ENCODE measurements around the gene SLC18A3. TPM values are rescaled to one million over a fixed set of nuclear protein-coding genes. Genes with fewer than 3 reads are reported as not detected.

Gene SLC18A3
- total and polyA plus RNA-seq, 5 donors = 0.14 to 0.23 TPM; not detected in 3

GRCh38 chr10:49596493-49596809, 13.7 kb upstream of the SLC18A3 start:
- no peak for ATAC-seq
- Histone ChIP-seq H3K9me3 (ENCODE audit: control insufficient read depth, low read length) (no peaks in the 10 kb centered on the region), H3K4me3 (ENCODE audit: low read length) (no peak overlapping the region), H3K27ac (ENCODE audit: low read length) (no peak overlapping the region), H3K27me3 (ENCODE audit: control insufficient read depth, insufficient read depth) (no peaks in the 10 kb centered on the region), H3K4me1 (ENCODE audit: control insufficient read depth, insufficient read depth, low read length) (no peaks in the 10 kb centered on the region)
- 44% methylated on average over 3 of the region's 3 CpGs for WGBS
- intact Hi-C loops (cut with DNase I) = loop anchor here in 3 of 4 donors (5.0 to 10.0 kb wide), 2 partner anchors 626 to 628 kb away; no protein-coding TSS in a partner anchor
- no peak for DNase-seq

- H3K4me1 ChIP-seq (ENCODE audit: control insufficient read depth, insufficient read depth, low read length) = no peaks in the 10 kb centered on the region
- no peaks in the 10 kb centered on the region for H3K27me3 ChIP-seq (ENCODE audit: control insufficient read depth, insufficient read depth)
- ATAC-seq (no peak), DNase-seq (no peak)
- H3K9me3 ChIP-seq (ENCODE audit: control insufficient read depth, low read length) = no peaks in the 10 kb centered on the region
- intact Hi-C loops (cut with DNase I) = loop anchor here in 3 of 4 donors (5.0 to 10.0 kb wide), 2 partner anchors 625 to 628 kb away; no protein-coding TSS in a partner anchor
- 60% methylated on average over 3 of the region's 3 CpGs for WGBS
- H3K4me3 ChIP-seq (ENCODE audit: low read length) = no peak overlapping the region
- H3K27ac ChIP-seq (ENCODE audit: low read length) = no peak overlapping the region
These were observed 13.3 kb upstream of the SLC18A3 start for GRCh38 chr10:49596836-49597235.

- no peaks in the 10 kb centered on the region for H3K27me3 ChIP-seq (ENCODE audit: control insufficient read depth, insufficient read depth)
- DNase-seq (no peak), ATAC-seq (no peak)
- intact Hi-C loops (cut with DNase I) = loop anchor here in 3 of 4 donors (5.0 to 10.0 kb wide), 2 partner anchors 625 to 627 kb away; no protein-coding TSS in a partner anchor
- no peaks in the 10 kb centered on the region for H3K4me1 ChIP-seq (ENCODE audit: control insufficient read depth, insufficient read depth, low read length)
- no peak overlapping the region for H3K27ac ChIP-seq (ENCODE audit: low read length)
- 74% methylated on average over 11 of the region's 11 CpGs for WGBS
- no peak overlapping the region for H3K4me3 ChIP-seq (ENCODE audit: low read length)
- no peaks in the 10 kb centered on the region for H3K9me3 ChIP-seq (ENCODE audit: control insufficient read depth, low read length)
These were observed 12.5 kb upstream of the SLC18A3 start for GRCh38 chr10:49597426-49598163.

GRCh38 chr10:49598164-49598856, 11.8 kb upstream of the SLC18A3 start:
- 75% methylated on average over 8 of the region's 8 CpGs for WGBS
- Histone ChIP-seq H3K4me1 (ENCODE audit: control insufficient read depth, insufficient read depth, low read length) (no peaks in the 10 kb centered on the region), H3K27me3 (ENCODE audit: control insufficient read depth, insufficient read depth) (no peaks in the 10 kb centered on the region), H3K4me3 (ENCODE audit: low read length) (no peak overlapping the region), H3K27ac (ENCODE audit: low read length) (no peak overlapping the region), H3K9me3 (ENCODE audit: control insufficient read depth, low read length) (no peaks in the 10 kb centered on the region)
- no peak for ATAC-seq
- no peak for DNase-seq
- intact Hi-C loops (cut with DNase I) = loop anchor here in 3 of 4 donors (5.0 to 10.0 kb wide), 2 partner anchors 624 to 626 kb away; no protein-coding TSS in a partner anchor

GRCh38 chr10:49598986-49599385, 11.1 kb upstream of the SLC18A3 start:
- WGBS = 52% methylated on average over 4 of the region's 4 CpGs
- intact Hi-C loops (cut with DNase I) = loop anchor here in 3 of 4 donors (5.0 to 10.0 kb wide), 2 partner anchors 623 to 626 kb away; no protein-coding TSS in a partner anchor
- Histone ChIP-seq H3K27ac (ENCODE audit: low read length) (no peak overlapping the region), H3K4me1 (ENCODE audit: control insufficient read depth, insufficient read depth, low read length) (no peaks in the 10 kb centered on the region), H3K4me3 (ENCODE audit: low read length) (no peak overlapping the region), H3K9me3 (ENCODE audit: control insufficient read depth, low read length) (no peaks in the 10 kb centered on the region), H3K27me3 (ENCODE audit: control insufficient read depth, insufficient read depth) (no peaks in the 10 kb centered on the region)
- no peak for DNase-seq
- ATAC-seq = no peak

GRCh38 chr10:49599546-49599945, 10.6 kb upstream of the SLC18A3 start:
- Histone ChIP-seq H3K4me1 (ENCODE audit: control insufficient read depth, insufficient read depth, low read length) (no peaks in the 10 kb centered on the region), H3K9me3 (ENCODE audit: control insufficient read depth, low read length) (no peaks in the 10 kb centered on the region), H3K4me3 (ENCODE audit: low read length) (no peak overlapping the region), H3K27me3 (ENCODE audit: control insufficient read depth, insufficient read depth) (no peaks in the 10 kb centered on the region), H3K27ac (ENCODE audit: low read length) (no peak overlapping the region)
- 67% methylated on average over 3 of the region's 3 CpGs for WGBS
- ATAC-seq (no peak), DNase-seq (no peak)
- intact Hi-C loops (cut with DNase I) = loop anchor here in 3 of 4 donors (5.0 to 10.0 kb wide), 2 partner anchors 623 to 625 kb away; no protein-coding TSS in a partner anchor

- Histone ChIP-seq H3K27ac (ENCODE audit: low read length) (no peak overlapping the region), H3K4me1 (ENCODE audit: control insufficient read depth, insufficient read depth, low read length) (no peaks in the 10 kb centered on the region), H3K27me3 (ENCODE audit: control insufficient read depth, insufficient read depth) (no peaks in the 10 kb centered on the region), H3K9me3 (ENCODE audit: control insufficient read depth, low read length) (no peaks in the 10 kb centered on the region), H3K4me3 (ENCODE audit: low read length) (no peak overlapping the region)
- intact Hi-C loops (cut with DNase I) = no loop called here
- ATAC-seq (no peak), DNase-seq (no peak)
- WGBS = 81% methylated on average over 8 of the region's 8 CpGs
These were observed 10.1 kb upstream of the SLC18A3 start for GRCh38 chr10:49600046-49600445.

GRCh38 chr10:49600781-49601400, 9.2 kb upstream of the SLC18A3 start:
- Histone ChIP-seq H3K4me3 (ENCODE audit: low read length) (no peak overlapping the region), H3K27ac (ENCODE audit: low read length) (no peak overlapping the region), H3K9me3 (ENCODE audit: control insufficient read depth, low read length) (no peaks in the 10 kb centered on the region), H3K4me1 (ENCODE audit: control insufficient read depth, insufficient read depth, low read length) (no peaks in the 10 kb centered on the region), H3K27me3 (ENCODE audit: control insufficient read depth, insufficient read depth) (no peaks in the 10 kb centered on the region)
- ATAC-seq (no peak), DNase-seq (no peak)
- 68% methylated on average over 4 of the region's 4 CpGs for WGBS
- intact Hi-C loops (cut with DNase I) = no loop called here

GRCh38 chr10:49601857-49602256, 8.3 kb upstream of the SLC18A3 start:
- DNase-seq (no peak), ATAC-seq (no peak)
- H3K27me3 ChIP-seq (ENCODE audit: control insufficient read depth, insufficient read depth) = no peaks in the 10 kb centered on the region
- H3K9me3 ChIP-seq (ENCODE audit: control insufficient read depth, low read length) = no peaks in the 10 kb centered on the region
- intact Hi-C loops (cut with DNase I) = no loop called here
- no peak overlapping the region for H3K4me3 ChIP-seq (ENCODE audit: low read length)
- H3K27ac ChIP-seq (ENCODE audit: low read length) = no peak overlapping the region
- no peaks in the 10 kb centered on the region for H3K4me1 ChIP-seq (ENCODE audit: control insufficient read depth, insufficient read depth, low read length)
- WGBS = 65% methylated on average over 7 of the region's 7 CpGs

GRCh38 chr10:49602380-49603023, 7.6 kb upstream of the SLC18A3 start:
- Histone ChIP-seq H3K4me1 (ENCODE audit: control insufficient read depth, insufficient read depth, low read length) (no peaks in the 10 kb centered on the region), H3K27me3 (ENCODE audit: control insufficient read depth, insufficient read depth) (no peaks in the 10 kb centered on the region), H3K27ac (ENCODE audit: low read length) (no peak overlapping the region), H3K4me3 (ENCODE audit: low read length) (no peak overlapping the region), H3K9me3 (ENCODE audit: control insufficient read depth, low read length) (no peaks in the 10 kb centered on the region)
- ATAC-seq = no peak
- intact Hi-C loops (cut with DNase I) = no loop called here
- 66% methylated on average over 2 of the region's 2 CpGs for WGBS
- DNase-seq = no peak

Measured in right cardiac atrium (tissue), 5 donors.